ENCODE results near the gene TSHZ2.
A peak's percentile ranks its signal among the peaks of the same experiment; 100 is the strongest.

TSHZ2 gene

DNA sequence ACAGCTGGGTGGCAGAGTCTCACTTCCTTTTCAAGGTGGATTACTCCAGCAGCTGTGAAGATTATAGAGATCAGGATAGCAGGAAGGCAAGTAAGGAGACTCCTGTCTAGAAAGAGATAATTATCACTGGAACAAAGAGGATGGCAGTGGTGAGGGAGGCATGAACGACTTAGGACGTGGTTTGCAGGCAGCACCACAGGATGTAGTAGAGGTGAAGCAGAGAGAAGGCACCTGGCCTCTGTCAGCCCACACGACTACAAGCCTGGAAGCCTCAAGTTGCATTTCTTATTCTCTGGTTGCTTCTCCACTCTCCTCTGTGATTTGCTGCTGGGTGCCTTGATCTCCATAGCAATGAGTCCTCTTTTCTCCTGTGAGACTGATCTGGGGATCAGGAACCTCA is 62.7 kb downstream of the TSHZ2 start:
- H3K4me3 ChIP-seq (replicated peaks; ENCODE audit: low read depth, low read length) = no peak overlapping the region
- no peak for DNase-seq (ENCODE audit: extremely low read depth, insufficient read length)
- no peaks in the 10 kb centered on the region for H3K36me3 ChIP-seq (ENCODE audit: control insufficient read depth, insufficient read depth, low read length)
- H3K27me3 ChIP-seq (replicated peaks; ENCODE audit: control insufficient read depth, insufficient read depth, low read length) = no peaks in the 10 kb centered on the region
- TF ChIP-seq CTCF (IDR thresholded peaks at IDR 0.05; ENCODE audit: insufficient read depth, low read length, poor library complexity, severe bottlenecking) = no peak

DNA sequence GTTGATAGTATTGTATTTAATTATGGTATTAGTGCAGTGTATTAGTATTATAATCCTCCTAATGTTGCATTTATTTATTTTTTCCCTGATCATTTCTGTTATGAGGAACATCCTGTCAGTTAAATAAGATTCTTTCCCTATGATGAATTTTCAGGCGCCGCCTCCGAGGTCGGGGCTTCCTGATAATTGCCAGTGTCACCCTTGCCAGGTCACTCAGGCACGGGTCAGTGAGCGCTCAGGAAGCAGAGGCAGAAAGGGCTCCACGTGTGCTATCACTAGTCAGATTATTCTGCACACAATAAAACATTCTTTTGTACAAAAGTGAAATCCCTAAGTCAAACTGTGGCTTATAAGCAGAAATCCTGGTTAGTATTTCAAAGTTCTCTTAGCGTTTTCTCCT is 64.8 kb downstream of the TSHZ2 start:
- TF ChIP-seq CTCF (IDR thresholded peaks at IDR 0.05; ENCODE audit: insufficient read depth, low read length, poor library complexity, severe bottlenecking) = no peak
- no peaks in the 10 kb centered on the region for H3K27me3 ChIP-seq (replicated peaks; ENCODE audit: control insufficient read depth, insufficient read depth, low read length)
- H3K4me3 ChIP-seq (replicated peaks; ENCODE audit: low read depth, low read length) = no peak overlapping the region
- DNase-seq (ENCODE audit: extremely low read depth, insufficient read length) = no peak
- no peaks in the 10 kb centered on the region for H3K36me3 ChIP-seq (ENCODE audit: control insufficient read depth, insufficient read depth, low read length)

DNA sequence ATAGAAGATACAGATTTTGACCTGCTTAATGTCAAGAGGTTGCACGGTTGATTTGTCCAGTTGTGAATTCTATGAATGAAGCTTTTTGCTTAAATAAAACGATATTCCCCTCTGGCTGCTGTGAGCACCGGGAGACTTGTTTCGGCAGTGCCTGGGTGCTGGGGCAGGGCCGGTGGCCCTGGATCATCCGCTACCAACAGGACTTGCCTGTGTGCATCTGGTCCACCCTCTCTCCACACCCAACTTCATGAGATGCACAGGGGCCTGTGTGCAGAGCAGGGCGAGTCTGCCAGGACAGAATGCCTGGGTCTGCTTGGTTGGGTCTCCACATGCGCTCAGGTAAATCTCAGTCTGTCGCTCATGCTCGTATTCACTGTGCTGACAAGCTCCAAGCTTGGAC is 65.5 kb downstream of the TSHZ2 start:
- no peaks in the 10 kb centered on the region for H3K36me3 ChIP-seq (ENCODE audit: control insufficient read depth, insufficient read depth, low read length)
- no peak overlapping the region for H3K4me3 ChIP-seq (replicated peaks; ENCODE audit: low read depth, low read length)
- no peak for TF ChIP-seq CTCF (IDR thresholded peaks at IDR 0.05; ENCODE audit: insufficient read depth, low read length, poor library complexity, severe bottlenecking)
- H3K27me3 ChIP-seq (replicated peaks; ENCODE audit: control insufficient read depth, insufficient read depth, low read length) = no peaks in the 10 kb centered on the region
- peak; percentile 6 for DNase-seq (ENCODE audit: extremely low read depth, insufficient read length)

DNA sequence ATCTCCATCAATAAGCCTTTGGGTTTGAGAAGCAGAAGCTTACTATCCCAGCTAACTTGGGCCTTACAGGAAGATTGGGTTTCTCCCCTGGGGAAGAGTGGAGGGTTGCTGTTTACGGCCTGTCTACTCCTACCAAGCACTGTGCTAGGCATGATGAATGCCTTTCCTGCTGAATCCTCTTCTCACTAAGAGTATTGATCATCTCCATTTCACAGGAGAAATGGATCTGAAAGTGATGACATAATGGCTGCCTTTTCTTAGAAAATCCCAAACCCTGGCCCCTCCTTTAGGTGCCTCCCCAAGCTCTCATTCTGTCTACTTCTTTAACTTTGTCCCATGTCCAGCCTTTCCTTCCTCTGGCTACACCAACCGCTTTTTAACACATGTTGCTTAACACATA is 66.1 kb downstream of the TSHZ2 start:
- no peak for TF ChIP-seq CTCF (IDR thresholded peaks at IDR 0.05; ENCODE audit: insufficient read depth, low read length, poor library complexity, severe bottlenecking)
- no peak for DNase-seq (ENCODE audit: extremely low read depth, insufficient read length)
- Histone ChIP-seq H3K4me3 (replicated peaks; ENCODE audit: low read depth, low read length) (no peak overlapping the region), H3K27me3 (replicated peaks; ENCODE audit: control insufficient read depth, insufficient read depth, low read length) (no peaks in the 10 kb centered on the region), H3K36me3 (ENCODE audit: control insufficient read depth, insufficient read depth, low read length) (no peaks in the 10 kb centered on the region)

GRCh38 chr20:53040693-53041589 is 68.8 kb downstream of the TSHZ2 start:
- no peaks in the 10 kb centered on the region for H3K36me3 ChIP-seq (ENCODE audit: control insufficient read depth, insufficient read depth, low read length)
- H3K27me3 ChIP-seq (replicated peaks; ENCODE audit: control insufficient read depth, insufficient read depth, low read length) = no peaks in the 10 kb centered on the region
- H3K4me3 ChIP-seq (replicated peaks; ENCODE audit: low read depth, low read length) = no peak overlapping the region
- TF ChIP-seq CTCF (IDR thresholded peaks at IDR 0.05; ENCODE audit: insufficient read depth, low read length, poor library complexity, severe bottlenecking) = no peak
- no peak for DNase-seq (ENCODE audit: extremely low read depth, insufficient read length)
